Measurements from ENCODE around the gene VAV2.

The VAV2 gene

GRCh38 chr9:134036130-134036529, 44.0 kb upstream of the VAV2 start:
- H3K9me2 ChIP-seq (replicated peaks; ENCODE audit: insufficient read depth, low read length) = no peaks in the 10 kb centered on the region
- no peaks in the 10 kb centered on the region for H3K9me3 ChIP-seq (ENCODE audit: insufficient read depth, low read length)
- H3K79me2 ChIP-seq (ENCODE audit: insufficient read depth, low read length) = no peaks in the 10 kb centered on the region
- H2AFZ ChIP-seq (ENCODE audit: low read depth, low read length, severe bottlenecking) = no peak overlapping the region
- H3K27ac ChIP-seq (ENCODE audit: low read depth, low read length) = no peak overlapping the region
- H3K27me3 ChIP-seq (ENCODE audit: low read length) = no peaks in the 10 kb centered on the region
- no peaks in the 10 kb centered on the region for H3F3A ChIP-seq (ENCODE audit: insufficient read depth)
- no peak overlapping the region for H3K4me3 ChIP-seq (ENCODE audit: insufficient read depth, low read length, poor library complexity, severe bottlenecking)
- no peak for TF ChIP-seq EZH2phosphoT487 (conservative IDR thresholded peaks at IDR 0.05; ENCODE audit: low read length)
- TF ChIP-seq, protein P1, sequence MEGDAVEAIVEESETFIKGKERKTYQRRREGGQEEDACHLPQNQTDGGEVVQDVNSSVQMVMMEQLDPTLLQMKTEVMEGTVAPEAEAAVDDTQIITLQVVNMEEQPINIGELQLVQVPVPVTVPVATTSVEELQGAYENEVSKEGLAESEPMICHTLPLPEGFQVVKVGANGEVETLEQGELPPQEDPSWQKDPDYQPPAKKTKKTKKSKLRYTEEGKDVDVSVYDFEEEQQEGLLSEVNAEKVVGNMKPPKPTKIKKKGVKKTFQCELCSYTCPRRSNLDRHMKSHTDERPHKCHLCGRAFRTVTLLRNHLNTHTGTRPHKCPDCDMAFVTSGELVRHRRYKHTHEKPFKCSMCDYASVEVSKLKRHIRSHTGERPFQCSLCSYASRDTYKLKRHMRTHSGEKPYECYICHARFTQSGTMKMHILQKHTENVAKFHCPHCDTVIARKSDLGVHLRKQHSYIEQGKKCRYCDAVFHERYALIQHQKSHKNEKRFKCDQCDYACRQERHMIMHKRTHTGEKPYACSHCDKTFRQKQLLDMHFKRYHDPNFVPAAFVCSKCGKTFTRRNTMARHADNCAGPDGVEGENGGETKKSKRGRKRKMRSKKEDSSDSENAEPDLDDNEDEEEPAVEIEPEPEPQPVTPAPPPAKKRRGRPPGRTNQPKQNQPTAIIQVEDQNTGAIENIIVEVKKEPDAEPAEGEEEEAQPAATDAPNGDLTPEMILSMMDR (IDR thresholded peaks at IDR 0.05; ENCODE audit: insufficient read depth, low read length, poor library complexity, severe bottlenecking) = no peak
- H3K36me3 ChIP-seq (ENCODE audit: low read length) = no peaks in the 10 kb centered on the region
- no peak overlapping the region for H3K9ac ChIP-seq (ENCODE audit: low read length)
- no peak overlapping the region for H3K4me2 ChIP-seq (ENCODE audit: low read depth, low read length, poor library complexity, severe bottlenecking)
- H4K20me1 ChIP-seq (ENCODE audit: low read depth, low read length) = no peaks in the 10 kb centered on the region

DNA sequence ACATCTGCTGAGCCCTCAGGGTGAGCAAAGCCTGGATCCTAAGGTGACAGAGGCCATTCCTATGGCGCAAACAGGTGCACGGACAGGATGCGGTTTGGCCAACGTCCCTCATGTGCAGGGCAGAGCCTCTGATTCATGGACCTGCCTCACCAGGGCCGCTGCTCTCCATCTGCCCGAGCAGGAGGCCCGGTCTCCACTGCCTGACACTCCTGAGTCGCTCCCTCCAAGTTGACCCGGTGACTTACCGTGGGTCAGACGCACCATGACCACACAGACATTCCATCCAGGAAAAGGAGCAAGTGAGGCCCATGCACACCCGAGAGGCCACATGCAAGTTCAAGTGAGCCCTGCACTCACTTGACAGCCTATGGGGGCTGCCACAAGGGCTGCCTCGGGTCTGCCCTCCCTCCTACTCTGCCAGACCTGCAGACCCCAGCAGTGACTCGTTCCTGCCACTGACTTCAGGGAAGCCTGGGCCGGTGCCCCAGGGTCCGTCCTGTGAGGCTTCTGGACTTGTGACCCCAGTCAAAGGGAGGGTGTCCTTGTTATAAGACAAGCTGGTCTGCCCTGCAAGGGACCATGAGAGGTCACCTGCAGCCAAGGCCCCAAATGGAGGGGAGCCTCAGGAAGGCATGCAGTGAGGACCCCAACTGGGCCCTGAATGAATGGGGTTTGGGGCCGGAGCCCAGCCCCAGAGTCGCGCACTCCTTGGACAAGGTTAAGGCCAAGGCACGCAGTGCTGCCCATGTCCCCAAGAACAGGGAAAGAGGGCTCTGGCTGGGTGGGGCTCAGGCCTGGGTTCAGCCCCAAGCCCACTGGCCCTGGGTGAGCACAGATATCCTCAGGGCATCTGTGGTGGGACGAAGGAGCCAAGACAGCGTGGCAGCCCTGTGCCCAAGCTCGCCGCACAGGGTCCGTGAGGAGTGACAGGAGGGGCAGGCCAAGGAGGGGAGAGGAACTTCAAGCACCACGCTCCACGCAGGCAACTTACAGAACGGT, 43.2 kb upstream of the VAV2 start:
- Histone ChIP-seq H3K27me3 (ENCODE audit: low read length) (no peaks in the 10 kb centered on the region), H3K9ac (ENCODE audit: low read length) (no peak overlapping the region), H3K9me3 (ENCODE audit: insufficient read depth, low read length) (no peaks in the 10 kb centered on the region), H3K27ac (ENCODE audit: low read depth, low read length) (no peak overlapping the region), H4K20me1 (ENCODE audit: low read depth, low read length) (no peaks in the 10 kb centered on the region), H3K4me2 (ENCODE audit: low read depth, low read length, poor library complexity, severe bottlenecking) (no peak overlapping the region), H3K36me3 (ENCODE audit: low read length) (no peaks in the 10 kb centered on the region), H3K4me3 (ENCODE audit: insufficient read depth, low read length, poor library complexity, severe bottlenecking) (no peak overlapping the region), H3K9me2 (replicated peaks; ENCODE audit: insufficient read depth, low read length) (no peaks in the 10 kb centered on the region), H2AFZ (ENCODE audit: low read depth, low read length, severe bottlenecking) (no peak overlapping the region), H3K79me2 (ENCODE audit: insufficient read depth, low read length) (no peaks in the 10 kb centered on the region), H3F3A (ENCODE audit: insufficient read depth) (no peaks in the 10 kb centered on the region)
- TF ChIP-seq EZH2phosphoT487 (conservative IDR thresholded peaks at IDR 0.05; ENCODE audit: low read length) = no peak
- TF ChIP-seq, protein P1 (IDR thresholded peaks at IDR 0.05; ENCODE audit: insufficient read depth, low read length, poor library complexity, severe bottlenecking) = no peak

DNA sequence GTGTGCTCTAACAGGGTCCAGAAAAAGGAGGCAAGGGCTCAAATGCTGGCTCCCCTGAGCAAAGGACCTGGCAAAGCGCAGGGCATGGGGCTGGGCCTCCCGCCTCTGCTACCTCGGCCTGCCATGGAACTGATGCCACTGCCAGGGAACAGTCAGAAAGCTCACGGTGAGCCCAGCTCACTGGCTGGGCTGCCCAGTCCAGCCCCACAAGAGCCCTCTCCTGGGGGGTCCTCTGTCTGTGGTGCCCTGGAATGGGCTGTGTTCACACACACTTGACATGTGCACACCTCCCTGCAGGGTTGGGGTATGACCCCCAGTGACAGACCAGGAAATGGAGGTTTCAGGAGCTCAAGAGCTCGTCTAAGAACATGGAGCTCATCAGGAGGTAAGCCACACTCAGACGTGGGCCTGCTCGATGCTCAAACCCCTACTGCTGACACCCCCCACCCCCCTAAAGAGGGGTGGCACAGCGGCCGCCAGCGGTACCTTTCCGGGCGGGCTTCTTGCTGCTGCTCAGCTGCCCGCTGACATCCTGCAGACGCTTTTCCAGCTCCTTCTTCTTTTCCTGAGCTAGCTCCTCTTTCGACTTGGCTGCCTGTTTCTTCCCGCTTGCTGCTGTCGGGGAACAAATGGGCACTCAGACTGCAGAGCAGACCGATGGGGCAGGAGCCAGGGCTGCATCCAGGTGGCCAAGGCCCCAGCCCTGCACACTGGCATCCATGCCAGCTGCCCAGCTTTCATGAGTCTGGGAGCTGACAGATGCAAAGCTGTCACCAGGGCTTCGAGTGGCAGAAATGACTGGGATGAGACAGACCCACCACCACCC, 42.3 kb upstream of the VAV2 start:
- no peaks in the 10 kb centered on the region for H4K20me1 ChIP-seq (ENCODE audit: low read depth, low read length)
- no peak overlapping the region for H3K9ac ChIP-seq (ENCODE audit: low read length)
- no peaks in the 10 kb centered on the region for H3K36me3 ChIP-seq (ENCODE audit: low read length)
- H3K4me2 ChIP-seq (ENCODE audit: low read depth, low read length, poor library complexity, severe bottlenecking) = no peak overlapping the region
- H3K27ac ChIP-seq (ENCODE audit: low read depth, low read length) = no peak overlapping the region
- H3K27me3 ChIP-seq (ENCODE audit: low read length) = no peaks in the 10 kb centered on the region
- no peaks in the 10 kb centered on the region for H3F3A ChIP-seq (ENCODE audit: insufficient read depth)
- no peaks in the 10 kb centered on the region for H3K79me2 ChIP-seq (ENCODE audit: insufficient read depth, low read length)
- H3K9me3 ChIP-seq (ENCODE audit: insufficient read depth, low read length) = no peaks in the 10 kb centered on the region
- TF ChIP-seq EZH2phosphoT487 (conservative IDR thresholded peaks at IDR 0.05; ENCODE audit: low read length) = no peak
- TF ChIP-seq, protein P1 (IDR thresholded peaks at IDR 0.05; ENCODE audit: insufficient read depth, low read length, poor library complexity, severe bottlenecking) = no peak
- no peak overlapping the region for H2AFZ ChIP-seq (ENCODE audit: low read depth, low read length, severe bottlenecking)
- no peaks in the 10 kb centered on the region for H3K9me2 ChIP-seq (replicated peaks; ENCODE audit: insufficient read depth, low read length)
- H3K4me3 ChIP-seq (ENCODE audit: insufficient read depth, low read length, poor library complexity, severe bottlenecking) = no peak overlapping the region
